ENCODE results near the gene NPAS3.

Gene NPAS3

DNA sequence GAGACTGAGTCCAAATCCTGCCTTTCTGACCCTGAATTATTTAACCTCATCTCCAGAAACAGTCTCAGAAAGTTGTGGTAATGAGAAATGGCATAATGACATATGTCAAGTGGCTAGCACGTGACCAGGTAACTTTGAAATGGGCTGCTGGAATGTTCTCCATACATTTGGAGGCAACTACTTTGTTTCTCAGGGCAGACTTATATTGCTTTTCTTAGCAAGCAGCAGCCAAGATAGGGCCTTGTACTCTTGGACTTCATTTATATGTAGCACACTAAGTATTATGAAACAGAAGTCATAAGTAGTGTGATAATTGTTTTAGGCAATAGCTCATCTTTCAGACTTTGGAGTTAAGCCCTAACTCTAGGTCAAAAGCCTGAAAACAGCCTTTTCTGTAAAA, 494.7 kb downstream of the NPAS3 start:
- intact Hi-C loops (cut with DNase I) = no loop called here
- DNase-seq = no peak

DNA sequence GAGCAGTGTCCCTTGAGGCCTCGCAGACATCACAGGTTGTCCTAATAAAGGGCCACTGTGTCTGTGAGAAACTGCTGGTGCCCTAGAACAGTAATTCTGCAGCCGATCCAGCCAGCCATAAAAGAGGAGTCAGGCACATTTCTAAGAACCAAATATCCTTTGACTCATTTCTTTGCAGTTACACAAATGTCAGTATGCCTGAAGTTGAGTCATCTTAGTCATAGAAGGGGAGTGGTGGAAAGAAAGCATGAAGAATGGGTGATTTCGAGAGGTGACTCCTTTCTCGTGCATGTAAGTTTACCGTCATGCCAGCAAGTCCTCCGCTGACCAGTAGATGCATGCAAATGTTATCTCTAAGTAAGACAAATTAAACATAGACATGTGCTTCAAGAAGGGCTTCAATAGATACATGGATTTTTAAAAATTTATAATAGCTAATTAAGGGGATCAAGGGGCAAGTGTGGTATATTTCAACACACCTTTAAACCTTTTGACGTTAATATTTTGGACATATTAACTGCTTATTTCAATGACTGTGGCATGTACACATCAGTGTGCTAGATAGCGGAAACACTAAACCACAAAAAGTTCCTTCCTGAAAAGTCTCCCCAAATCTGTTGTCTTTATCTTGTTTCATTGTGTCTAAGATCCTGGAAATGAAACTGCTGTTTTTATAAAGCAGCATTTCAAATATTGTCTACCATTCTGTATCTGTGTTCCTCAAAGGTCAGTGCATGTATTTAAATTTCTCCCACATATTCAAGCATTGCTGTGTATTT, 497.4 kb downstream of the NPAS3 start:
- no peak for DNase-seq
- intact Hi-C loops (cut with DNase I) = no loop called here

DNA sequence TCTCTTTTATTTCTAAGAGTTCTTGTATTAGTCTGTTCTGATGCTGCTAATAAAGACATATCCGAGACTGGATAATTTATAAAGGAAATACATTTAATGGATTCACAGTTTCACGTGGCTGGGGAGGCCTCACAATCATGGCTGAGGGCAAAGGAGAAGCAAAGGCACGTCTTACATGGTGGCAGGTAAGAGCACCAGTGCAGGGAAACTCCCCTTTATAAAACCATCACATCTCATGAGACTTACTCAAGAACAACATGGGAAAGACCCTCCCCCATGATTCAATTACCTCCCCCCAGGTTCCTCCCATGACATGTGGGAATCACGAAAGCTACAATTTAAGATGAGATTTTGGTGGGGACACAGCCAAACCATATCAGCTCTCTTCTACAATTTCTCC, 503.0 kb downstream of the NPAS3 start:
- intact Hi-C loops (cut with DNase I) = no loop called here
- no peak for DNase-seq

DNA sequence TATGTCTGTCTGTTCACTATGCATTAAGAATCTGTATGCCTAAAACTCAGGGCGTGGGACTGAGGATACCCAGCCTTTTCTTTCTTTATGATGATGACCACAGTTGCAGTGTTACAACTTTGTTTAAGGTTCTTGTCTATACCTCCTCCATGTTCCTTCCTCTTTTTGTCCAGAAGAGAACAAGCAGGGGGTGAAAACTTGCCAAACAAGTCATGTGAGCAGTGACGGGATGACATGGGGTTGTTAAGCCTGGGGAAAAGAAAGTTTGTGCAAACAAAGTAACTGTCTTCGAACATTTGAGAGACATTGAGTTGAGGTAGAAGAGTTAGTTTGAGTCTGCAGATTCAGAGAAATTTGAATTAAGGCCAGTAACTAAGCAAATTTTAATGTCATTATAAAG, 505.5 kb downstream of the NPAS3 start:
- DNase-seq = no peak
- intact Hi-C loops (cut with DNase I) = no loop called here

DNA sequence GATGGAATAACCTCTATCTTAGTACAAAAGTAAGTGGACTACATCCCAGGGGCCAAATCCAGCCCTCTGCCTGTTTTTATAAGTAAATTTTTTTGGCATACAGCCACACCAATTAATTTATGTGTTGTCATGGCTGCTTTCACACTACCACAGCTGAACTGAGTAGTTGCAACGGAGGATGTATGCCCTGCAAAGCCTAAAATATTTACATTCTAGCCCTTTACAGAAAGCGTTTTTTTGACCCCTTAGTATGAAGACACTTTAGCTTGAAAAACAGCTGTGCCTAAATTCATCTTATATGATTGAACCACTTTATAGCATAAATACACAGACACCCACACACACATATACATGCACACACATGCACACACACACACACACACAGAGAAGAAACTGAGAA, 510.6 kb downstream of the NPAS3 start:
- intact Hi-C loops (cut with DNase I) = no loop called here

DNA sequence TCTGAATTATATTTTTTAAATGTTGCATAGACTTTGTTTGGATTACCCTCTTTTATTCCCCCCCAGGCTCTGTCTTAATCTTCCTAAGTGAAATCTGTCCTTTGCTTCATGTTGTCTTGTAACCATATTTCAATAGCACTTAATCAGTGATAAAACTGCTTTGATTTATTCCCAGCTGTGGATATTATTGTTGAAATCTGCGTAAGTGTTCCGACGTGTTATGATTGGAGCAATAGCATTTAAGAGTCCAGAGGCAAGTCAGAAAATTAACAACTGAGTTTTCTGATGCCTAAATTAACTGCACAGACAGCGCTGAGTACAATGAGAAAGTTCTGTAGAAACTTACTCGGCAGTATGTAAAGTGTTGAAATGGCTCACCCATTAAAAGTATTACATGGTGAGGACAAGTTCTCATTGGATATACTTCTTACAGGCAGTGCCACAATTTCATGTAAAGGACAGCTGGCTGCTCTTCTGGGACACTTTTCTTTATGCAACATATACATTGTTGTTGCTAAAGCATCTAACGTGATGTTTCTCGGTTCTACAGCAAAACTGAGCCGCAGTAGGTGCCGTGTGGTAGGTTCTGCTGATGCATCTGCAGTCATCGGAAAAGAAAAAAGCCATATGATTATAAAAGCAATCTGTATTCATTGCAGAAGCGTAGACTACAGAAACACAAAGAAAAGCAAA, 511.2 kb downstream of the NPAS3 start:
- no peak for DNase-seq
- intact Hi-C loops (cut with DNase I) = no loop called here

More for the DNA sequence above, 510.6 kb downstream of the NPAS3 start:
- DNase-seq = no peak

DNA sequence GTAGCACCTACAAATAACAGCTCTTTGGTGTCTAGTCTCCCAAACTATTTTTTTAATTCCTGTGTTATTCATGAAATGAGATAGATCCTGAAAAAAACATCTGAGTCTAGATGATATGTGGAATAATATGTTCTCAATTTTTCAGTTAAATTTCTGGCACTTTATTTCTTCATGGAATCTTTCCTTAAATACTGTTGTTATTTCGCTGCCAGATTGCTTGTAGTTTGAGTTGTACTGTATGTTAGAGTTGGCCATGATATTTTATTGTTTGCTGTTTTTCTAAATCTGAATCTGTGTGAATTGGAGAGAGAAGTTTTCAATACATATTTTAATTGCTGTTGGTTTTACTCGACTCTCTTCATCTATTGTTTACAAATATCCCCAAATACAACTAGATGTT, 511.7 kb downstream of the NPAS3 start:
- no peak for DNase-seq
- intact Hi-C loops (cut with DNase I) = no loop called here

DNA sequence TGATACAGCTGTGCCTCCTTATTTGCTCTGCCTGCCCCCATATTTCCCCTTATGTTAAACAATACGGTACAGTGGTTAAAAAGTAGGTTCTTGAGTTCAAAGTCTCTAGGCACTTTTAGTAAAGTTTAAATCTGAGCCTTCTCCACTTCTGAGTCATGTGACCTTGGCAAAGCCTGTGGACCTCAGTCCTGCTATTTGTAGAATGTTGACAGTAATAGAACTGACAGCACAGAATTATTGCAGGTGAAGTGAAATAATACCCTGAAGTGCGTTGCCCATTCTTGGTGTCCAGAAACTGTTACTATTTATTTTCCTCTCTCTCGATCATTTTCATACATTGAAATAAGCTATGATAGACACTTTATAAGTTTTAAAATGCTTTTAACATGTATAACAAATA, 512.5 kb downstream of the NPAS3 start:
- intact Hi-C loops (cut with DNase I) = no loop called here
- no peak for DNase-seq

DNA sequence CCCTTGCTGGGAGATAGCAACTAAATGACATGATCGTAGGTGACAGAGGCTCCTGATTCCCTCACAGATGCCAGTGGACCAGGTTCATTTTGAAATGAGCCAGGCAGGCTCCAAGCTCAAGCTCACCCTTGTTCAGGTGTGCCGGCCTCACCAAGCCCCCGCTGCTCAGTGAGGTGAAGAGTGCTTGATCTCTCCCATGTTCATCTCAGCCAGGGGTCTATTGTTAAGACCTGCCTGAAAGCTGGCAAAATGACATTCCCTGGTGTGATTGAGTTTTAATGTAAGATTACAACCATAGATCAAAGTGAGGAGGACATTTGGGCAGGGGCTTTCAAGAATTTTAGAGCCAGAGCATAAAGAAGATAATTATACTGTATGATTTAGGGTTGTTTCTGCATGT, 514.3 kb downstream of the NPAS3 start:
- no peak for DNase-seq
- intact Hi-C loops (cut with DNase I) = no loop called here

DNA sequence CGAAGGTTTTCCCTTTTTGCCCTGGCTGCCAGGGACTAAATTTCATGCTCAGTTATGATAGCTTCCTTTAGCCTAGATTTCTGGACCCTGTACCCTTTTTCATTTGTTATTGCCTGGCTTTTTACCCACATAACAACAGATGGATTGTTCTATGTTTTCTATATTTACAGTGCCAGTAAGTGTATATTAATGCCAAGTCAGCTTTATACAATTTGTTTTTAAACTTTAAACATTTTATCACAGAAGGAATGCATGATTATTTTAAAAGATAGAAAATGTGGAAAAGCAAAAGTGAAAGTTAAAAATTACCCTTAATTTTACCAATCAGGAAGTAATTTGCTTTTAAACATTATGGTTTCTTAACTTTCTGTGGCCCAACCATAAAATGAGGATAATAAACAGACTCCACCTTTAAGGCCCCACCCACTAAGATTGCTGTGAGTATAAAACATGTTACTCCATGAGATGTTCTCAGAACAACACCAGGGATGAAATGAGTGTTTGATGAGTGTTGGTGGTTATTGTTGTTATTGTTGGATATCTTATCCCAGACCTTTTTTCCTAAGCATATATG, 515.4 kb downstream of the NPAS3 start:
- intact Hi-C loops (cut with DNase I) = no loop called here
- DNase-seq = no peak

DNA sequence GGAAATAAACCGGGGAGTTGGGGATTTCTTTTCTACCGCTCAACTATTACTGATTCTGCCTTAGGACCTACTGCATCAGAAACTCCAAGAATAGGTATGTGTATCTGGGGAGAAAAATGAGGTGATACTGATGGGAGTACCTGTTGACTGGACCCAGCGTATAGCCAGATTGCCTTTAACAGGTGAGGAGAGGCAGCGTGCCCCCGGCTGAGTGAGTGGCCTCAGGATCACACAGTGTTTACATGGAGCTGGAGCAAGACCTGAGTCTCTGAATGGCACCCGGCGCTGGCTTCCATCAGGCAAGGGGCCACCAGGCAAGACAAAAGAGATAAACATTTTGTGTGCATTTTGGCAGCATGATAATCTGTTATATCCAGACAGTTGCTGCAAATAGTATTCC, 516.0 kb downstream of the NPAS3 start:
- intact Hi-C loops (cut with DNase I) = no loop called here
- DNase-seq = no peak

DNA sequence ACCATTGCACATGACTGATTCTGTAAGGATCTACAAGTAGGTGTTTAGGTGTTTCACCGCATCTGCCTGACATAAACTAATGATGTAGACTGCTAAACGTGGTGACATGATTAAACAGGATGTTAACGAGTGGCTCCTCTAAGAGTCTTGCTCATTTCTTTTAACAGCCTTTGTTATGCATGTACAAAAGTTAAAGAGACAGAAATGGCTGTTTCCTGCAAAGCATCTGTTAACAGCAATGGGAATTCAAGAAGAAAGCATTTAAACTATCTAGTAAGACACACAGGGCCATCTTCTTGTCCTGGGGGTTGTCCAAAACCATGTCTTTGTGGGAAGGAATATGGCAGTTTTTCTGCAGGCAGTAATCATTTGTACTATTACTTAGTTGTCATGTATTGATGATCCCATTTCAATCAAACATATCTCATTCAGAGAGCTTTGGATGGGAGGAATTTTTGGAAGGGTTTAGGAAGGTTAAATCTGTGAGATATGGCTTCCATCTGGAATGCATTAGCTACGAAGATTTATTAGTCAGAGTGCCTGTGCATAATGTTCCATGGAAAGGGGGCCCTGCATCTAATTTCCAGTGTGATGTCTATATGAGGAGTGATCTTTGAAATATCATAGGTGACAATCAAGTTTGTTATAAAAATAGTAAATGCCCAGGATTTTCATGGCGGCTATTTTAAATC, 517.1 kb downstream of the NPAS3 start:
- DNase-seq = no peak
- intact Hi-C loops (cut with DNase I) = no loop called here

DNA sequence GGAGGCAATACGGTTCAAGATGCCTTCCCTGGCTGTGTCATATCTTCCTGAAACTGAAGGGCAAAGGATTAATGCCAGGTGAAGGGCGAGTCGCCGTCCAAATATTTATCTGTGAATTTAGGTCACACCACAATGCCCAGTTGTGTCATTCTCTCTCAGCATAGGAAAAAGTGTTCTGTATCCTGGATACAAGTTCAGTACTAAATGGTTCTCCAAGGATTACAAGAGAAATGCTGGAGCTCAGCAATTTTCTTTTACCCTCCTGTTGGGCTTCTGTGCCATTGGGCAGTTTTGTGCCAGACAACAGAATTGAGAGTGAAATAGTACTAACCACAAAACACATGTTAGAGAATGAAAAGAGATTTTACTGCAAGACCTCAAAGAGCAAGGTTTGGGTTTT, 518.3 kb downstream of the NPAS3 start:
- intact Hi-C loops (cut with DNase I) = no loop called here
- DNase-seq = peak in 4 of 42 donors; percentile 11 to 37 (median 16)

DNA sequence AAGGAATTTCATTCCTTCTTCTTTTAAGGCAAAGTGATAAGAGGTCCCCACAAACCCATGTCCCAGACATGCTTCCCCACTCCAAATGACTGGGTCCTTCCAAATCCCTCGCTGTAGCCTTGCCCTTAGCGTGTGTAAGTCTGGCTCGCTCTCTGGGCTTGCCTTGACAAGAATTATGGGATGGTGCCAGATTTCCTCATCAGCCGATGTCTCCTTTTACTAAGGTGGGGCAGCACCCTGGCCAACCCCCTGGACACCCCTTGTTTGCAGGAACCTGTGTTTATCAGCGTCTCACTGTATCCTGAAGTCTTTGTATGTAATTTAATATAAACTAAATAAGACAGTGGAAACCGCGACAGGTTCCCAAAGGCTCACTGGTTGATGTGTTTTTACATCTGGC, 518.9 kb downstream of the NPAS3 start:
- intact Hi-C loops (cut with DNase I) = no loop called here
- no peak for DNase-seq

DNA sequence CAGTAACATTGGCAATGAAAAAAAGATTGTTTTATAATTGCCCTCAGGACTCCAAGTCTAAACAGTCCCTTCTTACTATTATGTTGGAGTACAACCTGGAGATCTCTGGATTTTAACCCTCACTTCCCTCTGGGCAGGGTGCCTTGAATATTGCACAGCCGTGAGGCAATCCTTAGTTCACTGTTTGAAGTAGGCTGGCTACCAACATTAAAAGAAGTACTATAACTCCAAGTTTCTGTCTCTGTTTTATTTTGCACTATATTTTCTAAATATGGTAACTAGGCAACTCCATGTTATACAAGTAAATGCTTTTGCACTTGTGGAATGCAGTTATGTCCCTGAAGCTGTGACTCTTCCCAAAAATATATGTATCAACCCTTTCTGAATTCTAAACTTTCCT, 521.5 kb downstream of the NPAS3 start:
- intact Hi-C loops (cut with DNase I) = no loop called here
- no peak for DNase-seq

DNA sequence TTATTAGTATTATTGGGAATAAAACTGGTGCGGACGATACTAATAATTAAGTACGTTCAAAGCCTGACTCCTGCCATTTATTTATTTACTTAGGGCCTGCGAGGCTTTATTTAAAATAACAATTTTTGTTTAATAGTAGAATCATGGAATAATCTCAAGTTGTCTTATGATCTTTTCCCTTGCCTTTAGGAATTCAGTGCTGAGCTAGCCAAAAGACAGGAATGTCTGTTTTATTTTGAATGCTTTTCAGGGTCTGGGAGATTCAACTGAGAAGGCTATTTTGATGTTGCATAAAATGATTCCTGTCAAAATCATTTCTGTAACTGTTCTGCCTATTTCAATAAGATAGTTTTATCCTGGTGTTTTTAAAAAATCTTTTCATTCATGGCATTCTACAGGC, 522.4 kb downstream of the NPAS3 start:
- intact Hi-C loops (cut with DNase I) = no loop called here
- DNase-seq = no peak

DNA sequence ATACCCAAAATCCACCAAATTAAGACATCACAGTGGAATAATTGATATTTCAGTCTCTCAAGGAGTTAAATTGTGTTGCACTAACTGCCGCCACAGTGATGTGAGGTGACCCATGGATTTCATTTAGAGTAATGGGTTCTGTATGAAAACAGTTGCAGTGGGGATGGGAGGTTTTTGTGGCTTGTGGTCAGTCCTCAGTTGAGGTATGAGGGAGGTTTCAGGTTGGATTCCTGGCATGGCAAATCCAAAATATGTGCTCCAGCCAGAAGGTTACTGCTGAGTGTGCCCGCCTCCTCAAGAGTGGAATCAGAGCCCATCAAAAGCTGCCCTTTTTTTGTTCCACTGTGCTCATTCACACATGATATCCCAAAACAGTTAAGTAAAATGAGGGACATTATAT, 525.1 kb downstream of the NPAS3 start:
- intact Hi-C loops (cut with DNase I) = no loop called here
- no peak for DNase-seq

DNA sequence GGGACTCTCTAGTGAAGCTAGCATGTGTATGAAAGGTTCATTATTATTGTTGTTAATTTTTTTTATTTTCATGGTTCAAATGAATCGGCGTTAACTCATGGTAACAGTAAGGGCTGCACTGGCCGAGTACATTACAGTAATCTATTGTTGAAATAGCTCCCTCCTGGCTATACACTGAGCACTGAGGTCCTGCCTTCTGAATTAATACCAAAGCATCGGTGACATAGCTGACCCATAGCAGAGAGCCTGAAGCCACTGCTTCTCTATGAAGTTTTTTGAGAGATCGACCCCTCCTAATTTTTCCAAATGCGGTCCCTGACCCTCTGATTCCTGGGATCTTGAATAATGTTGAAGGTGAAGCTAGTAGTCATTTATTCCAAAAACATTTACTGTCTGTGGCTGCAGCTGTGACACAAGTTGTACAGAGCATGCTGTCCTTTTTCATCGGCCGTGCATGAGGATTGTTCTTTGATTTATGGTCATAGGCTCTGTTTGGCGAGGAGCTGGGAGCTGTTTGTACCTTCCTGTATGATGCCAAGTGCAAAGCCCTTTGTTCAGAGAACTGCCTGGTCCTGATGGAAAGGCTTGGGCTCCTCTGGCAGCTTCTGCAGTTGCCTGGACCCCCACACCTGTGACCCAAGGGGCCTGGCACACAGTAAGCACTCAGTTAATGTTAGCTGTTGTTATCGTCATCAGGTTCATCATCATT, 525.7 kb downstream of the NPAS3 start:
- no peak for DNase-seq

DNA sequence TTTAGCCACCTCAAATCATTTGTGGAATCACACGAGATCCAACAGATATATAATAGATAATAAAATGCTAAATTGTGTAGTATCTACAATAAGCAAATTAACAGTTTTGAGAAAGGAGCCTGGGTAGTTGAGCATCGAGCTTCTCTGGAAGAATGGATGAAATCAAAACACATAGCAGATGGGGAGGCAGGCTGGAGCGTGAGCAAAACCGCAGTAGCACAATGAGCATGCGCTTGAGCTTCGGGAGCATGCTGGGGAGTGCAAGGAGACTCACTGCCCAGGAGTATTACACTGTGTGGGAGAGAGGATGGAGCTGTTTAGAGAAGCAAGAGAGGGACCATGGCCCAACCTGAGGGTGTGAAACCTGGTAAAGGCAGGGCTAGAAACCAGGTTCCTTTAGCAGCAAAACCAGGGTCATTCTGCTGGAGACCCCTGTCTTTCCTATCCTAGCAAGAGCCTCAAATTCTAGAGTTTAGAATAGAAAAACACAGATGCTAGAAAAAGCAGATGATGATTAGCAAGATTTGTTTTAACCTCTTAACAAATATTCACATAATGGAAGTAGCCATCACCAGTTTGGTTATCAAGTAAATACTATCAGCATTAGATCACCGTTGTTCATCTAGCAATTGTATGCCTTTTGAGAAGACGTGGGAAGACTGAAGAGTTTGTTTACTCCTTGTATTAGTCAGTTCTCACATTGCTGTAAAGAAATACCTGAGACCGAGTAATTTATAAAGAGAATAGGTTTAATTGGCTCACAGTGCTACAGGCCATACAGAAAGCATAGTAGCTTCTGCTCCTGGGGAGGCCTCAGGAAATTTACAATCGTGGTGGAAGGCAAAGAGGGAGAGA, 527.4 kb downstream of the NPAS3 start:
- intact Hi-C loops (cut with DNase I) = no loop called here
- no peak for DNase-seq

More for the DNA sequence above, 525.7 kb downstream of the NPAS3 start:
- intact Hi-C loops (cut with DNase I) = no loop called here
